ENCODE results near the gene ZNF628.

GRCh38 chr19:55457683-55458457, 18.5 kb upstream of the ZNF628 start:
- TF ChIP-seq CTCF (conservative IDR thresholded peaks at IDR 0.05; ENCODE audit: low read depth, low read length), result no peak
- no peak for TF ChIP-seq CEBPB (IDR thresholded peaks at IDR 0.05; ENCODE audit: low read depth, low read length)
- TF ChIP-seq USF2 (IDR thresholded peaks at IDR 0.05; ENCODE audit: low read depth, low read length), result no peak
- no peak for TF ChIP-seq SMC3 (IDR thresholded peaks at IDR 0.05; ENCODE audit: low read depth, low read length)
- TF ChIP-seq RCOR1 (IDR thresholded peaks at IDR 0.05; ENCODE audit: insufficient replicate concordance, low read length), result no peak
- TF ChIP-seq POLR2A (IDR thresholded peaks at IDR 0.05; ENCODE audit: low read depth, low read length), result no peak
- TF ChIP-seq CHD1 (IDR thresholded peaks at IDR 0.05; ENCODE audit: low read depth, low read length), result no peak
